Measurements from ENCODE around the gene OR52M1.

OR52M1 gene

GRCh38 chr11:4576880-4577279 lies 31.9 kb downstream of the OR52M1 start:
- no peak for DNase-seq

GRCh38 chr11:4577761-4578160 lies 32.8 kb downstream of the OR52M1 start:
- DNase-seq, result no peak

- no peak for DNase-seq
Observed at GRCh38 chr11:4578624-4579023, 33.6 kb downstream of the OR52M1 start.

GRCh38 chr11:4580124-4580523 lies 35.1 kb downstream of the OR52M1 start:
- no peak for DNase-seq

- no peak for DNase-seq
Observed at GRCh38 chr11:4581443-4581842, 36.5 kb downstream of the OR52M1 start, which contains the start of gene OR52I2. TSS of gene OR52I2 (plus strand) at chr11:4581743.

GRCh38 chr11:4589017-4589416 lies 44.0 kb downstream of the OR52M1 start:
- DNase-seq, result no peak

- DNase-seq, result no peak
Observed at GRCh38 chr11:4593739-4594138, 48.7 kb downstream of the OR52M1 start, which contains the start of gene OR52I1. TSS of gene OR52I1 (plus strand) at chr11:4594039. CDS start at chr11:4594039, 0 bp downstream.

Data from KG1 (cell line).